Measurements from ENCODE around the gene CD93.

DNA sequence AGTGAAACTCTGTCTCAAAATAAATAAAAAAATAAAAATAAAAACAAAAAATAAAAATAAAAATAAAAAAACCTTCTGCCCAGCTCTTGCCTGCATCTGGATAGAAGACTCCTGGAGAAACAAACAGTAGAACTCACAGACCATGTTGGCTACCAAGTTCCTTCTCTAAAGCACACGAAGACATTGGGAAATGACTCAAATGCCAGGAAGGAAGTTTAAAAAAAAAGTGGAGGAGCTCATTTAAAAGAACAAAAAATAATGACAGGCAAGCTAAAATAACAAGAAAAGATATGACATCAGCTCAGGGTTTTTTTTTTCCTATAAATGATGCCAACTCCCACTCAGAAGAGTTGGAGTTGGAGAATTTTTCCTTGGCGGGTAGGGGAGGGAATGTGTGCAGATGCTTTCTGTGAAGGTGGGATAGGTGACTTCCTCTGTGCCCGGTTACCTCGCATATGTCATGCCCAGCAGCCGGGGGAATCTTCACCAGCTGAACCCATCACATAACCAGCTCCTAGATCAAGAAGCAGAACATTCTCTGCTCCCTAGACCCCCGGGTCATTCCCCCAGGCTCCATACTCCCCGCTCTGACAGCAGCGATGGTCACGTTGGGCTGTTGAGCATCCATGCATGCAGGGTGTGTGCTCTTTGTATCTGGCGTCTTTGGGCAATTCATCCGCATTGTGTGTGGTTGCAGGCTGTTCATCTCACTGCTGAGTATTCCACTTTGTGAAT, 17.3 kb upstream of the CD93 start:
- TF ChIP-seq, protein P1, sequence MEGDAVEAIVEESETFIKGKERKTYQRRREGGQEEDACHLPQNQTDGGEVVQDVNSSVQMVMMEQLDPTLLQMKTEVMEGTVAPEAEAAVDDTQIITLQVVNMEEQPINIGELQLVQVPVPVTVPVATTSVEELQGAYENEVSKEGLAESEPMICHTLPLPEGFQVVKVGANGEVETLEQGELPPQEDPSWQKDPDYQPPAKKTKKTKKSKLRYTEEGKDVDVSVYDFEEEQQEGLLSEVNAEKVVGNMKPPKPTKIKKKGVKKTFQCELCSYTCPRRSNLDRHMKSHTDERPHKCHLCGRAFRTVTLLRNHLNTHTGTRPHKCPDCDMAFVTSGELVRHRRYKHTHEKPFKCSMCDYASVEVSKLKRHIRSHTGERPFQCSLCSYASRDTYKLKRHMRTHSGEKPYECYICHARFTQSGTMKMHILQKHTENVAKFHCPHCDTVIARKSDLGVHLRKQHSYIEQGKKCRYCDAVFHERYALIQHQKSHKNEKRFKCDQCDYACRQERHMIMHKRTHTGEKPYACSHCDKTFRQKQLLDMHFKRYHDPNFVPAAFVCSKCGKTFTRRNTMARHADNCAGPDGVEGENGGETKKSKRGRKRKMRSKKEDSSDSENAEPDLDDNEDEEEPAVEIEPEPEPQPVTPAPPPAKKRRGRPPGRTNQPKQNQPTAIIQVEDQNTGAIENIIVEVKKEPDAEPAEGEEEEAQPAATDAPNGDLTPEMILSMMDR (conservative IDR thresholded peaks at IDR 0.05 in 1 of 2, IDR thresholded peaks at IDR 0.05 in 1 of 2; ENCODE audit: low read depth in 1 of 2, low read length in 2 of 2): no peak
- TF ChIP-seq EZH2 (IDR thresholded peaks at IDR 0.05; ENCODE audit: low read length, missing control alignments): no peak
